PC-3 (cell line): ENCODE results near the gene ZNF20. TPM values are rescaled to one million over a fixed set of nuclear protein-coding genes. Genes with fewer than 3 reads are reported as not detected.
"Not testable (repeated sequence)": the region's sequence is repeated elsewhere in the genome, so short reads cannot be mapped to it uniquely, and the experiment has no call there.

ENCODE experiments used
- ATAC-seq: fragments of 200-7000 bp; cut with Tn5 transposase; 2 replicates; pipeline ENCODE4 v1.9.1; 2020; ENCODE audit warnings: mild to moderate bottlenecking, moderate library complexity
- BruUV-seq: library from RNA; stranded (reverse); fragments of 400-500 nt; replicated peaks from 2 replicates; lab custom pipeline; 2021; lab: Mats Ljungman, UMichigan
- CTCF ChIA-PET: fragments of 300-600 bp; sonication (Branson Sonifier 250); formaldehyde crosslinking; loops from one replicate; lab custom pipeline; 2022; ENCODE audit warnings: antibody characterized with exemption; lab: Charles Lee
- POLR2A ChIA-PET: fragments of 300-600 bp; sonication (Branson Sonifier 250); formaldehyde crosslinking; loops from one replicate; lab custom pipeline; 2022; ENCODE audit warnings: antibody characterized with exemption; ENCODE audit not compliant: unreplicated experiment; lab: Charles Lee
- DNase-seq: peaks from one replicate; pipeline ENCODE4 v3.0.0-alpha.2; 2015
- H2AFZ ChIP-seq: fragments of 300-600 bp; sonication (generic); 2 replicates; pipeline ENCODE4 v1.6.0; 2016; ENCODE audit warnings: antibody characterized with exemption, low read length
- H3F3A ChIP-seq: fragments of 300-600 bp; sonication (generic); one replicate; pipeline ENCODE4 v1.6.0; 2017; ENCODE audit warnings: antibody characterized with exemption, low read length, control low read depth, mild to moderate bottlenecking; ENCODE audit not compliant: unreplicated experiment
- H3K27ac ChIP-seq: fragments of 300-600 bp; sonication (generic); 2 replicates; pipeline ENCODE4 v1.5.1; 2016; ENCODE audit warnings: mild to moderate bottlenecking, low read length
- H3K27me3 ChIP-seq: fragments of 300-600 bp; sonication (generic); 2 replicates; pipeline ENCODE4 v1.6.1; 2016; ENCODE audit warnings: low read length, mixed read lengths
- H3K36me3 ChIP-seq: fragments of 300-600 bp; sonication (generic); 2 replicates; pipeline ENCODE4 v1.6.1; 2016; ENCODE audit warnings: low read depth, mixed run types, low read length, mixed read lengths
- H3K4me1 ChIP-seq: fragments of 300-600 bp; sonication (generic); 2 replicates; pipeline ENCODE4 v1.5.1; 2016; ENCODE audit warnings: low read length; ENCODE audit not compliant: insufficient read depth
- H3K4me2 ChIP-seq: fragments of 300-600 bp; sonication (generic); 2 replicates; pipeline ENCODE4 v1.6.0; 2016; ENCODE audit warnings: low read length
- H3K4me3 ChIP-seq: fragments of 300-600 bp; sonication (generic); 2 replicates; pipeline ENCODE4 v1.5.1; 2016; ENCODE audit warnings: mild to moderate bottlenecking, low read length, mixed read lengths
- H3K79me2 ChIP-seq: fragments of 300-600 bp; sonication (generic); 2 replicates; pipeline ENCODE4 v1.6.1; 2017; ENCODE audit warnings: low read length, mixed read lengths
- H3K9ac ChIP-seq: fragments of 300-600 bp; sonication (generic); 2 replicates; pipeline ENCODE4 v1.6.0; 2016; ENCODE audit warnings: mild to moderate bottlenecking, low read length
- H3K9me2 ChIP-seq: fragments of 300-600 bp; sonication (generic); replicated peaks from 2 replicates; pipeline ENCODE4 v1.6.1; 2016; ENCODE audit warnings: mixed run types, low read length, mixed read lengths
- H3K9me3 ChIP-seq: fragments of 300-600 bp; sonication (generic); 2 replicates; pipeline ENCODE4 v1.6.1; 2016; ENCODE audit warnings: low read length, mixed read lengths
- H4K20me1 ChIP-seq: fragments of 300-600 bp; sonication (generic); 2 replicates; pipeline ENCODE4 v1.6.1; 2016; ENCODE audit warnings: low read length, mixed read lengths
- CTCF ChIP-seq: fragments of 300-600 bp; sonication (generic); conservative IDR thresholded peaks from 2 replicates; pipeline ENCODE4 v1.5.1; 2017; ENCODE audit warnings: antibody characterized with exemption, low read depth, mild to moderate bottlenecking, low read length
- EZH2 ChIP-seq: fragments of 300-600 bp; sonication (generic); IDR thresholded peaks from one replicate; pipeline ENCODE4 v1.6.1; 2017; ENCODE audit warnings: antibody characterized with exemption, mild to moderate bottlenecking, low read length; ENCODE audit not compliant: unreplicated experiment
- EZH2phosphoT487 ChIP-seq: fragments of 300-600 bp; sonication (generic); IDR thresholded peaks from 2 replicates; pipeline ENCODE4 v1.6.1; 2018; ENCODE audit warnings: mild to moderate bottlenecking, antibody characterized with exemption, low read length, borderline replicate concordance
- intact Hi-C: fragments of 100-400 bp; cut with micrococcal nuclease; formaldehyde crosslinking; loops from 2 replicates; pipeline ENCODE4 v1.9.0; 2023
- total RNA-seq: library from RNA; depleted of rRNA; stranded (reverse); fragments of >200 nt; gene quantifications from 2 replicates; pipeline ENCODE4 v1.2.3, GENCODE V29; 2014

The ZNF20 gene
- total RNA-seq, 1 experiment from 2014 or later: 5.6 TPM

GRCh38 chr19:12111943-12112637, 28.1 kb downstream of the ZNF20 start:
- intact Hi-C loops: no loop called here
- Histone ChIP-seq H3K36me3 (peaks cover 12% of the 10 kb centered on the region; the same call in 1 of the 2 replicates), H3K79me2 (no peaks in the 10 kb centered on the region), H3F3A (no peaks in the 10 kb centered on the region), H3K9me2 (no peaks in the 10 kb centered on the region), H2AFZ (no peak overlapping the region), H3K4me1 (no peaks in the 10 kb centered on the region), H3K27me3 (no peaks in the 10 kb centered on the region), H3K9ac (no peak overlapping the region), H4K20me1 (no peaks in the 10 kb centered on the region), H3K4me2 (no peak overlapping the region), H3K9me3 (peaks cover 32% of the 10 kb centered on the region), H3K4me3 (no peak overlapping the region), H3K27ac (no peak overlapping the region)
- ChIA-PET CTCF (no interaction called here), POLR2A (no interaction called here)
- TF ChIP-seq EZH2 (no peak), CTCF (no peak), EZH2phosphoT487 (no peak)
- ATAC-seq (no peak), DNase-seq (no peak)
- BruUV-seq: no TSS peak

GRCh38 chr19:12111176-12111575, 29.0 kb downstream of the ZNF20 start:
- Histone ChIP-seq H3K79me2 (no peaks in the 10 kb centered on the region), H3K4me1 (no peaks in the 10 kb centered on the region)

GRCh38 chr19:12103909-12104308, 36.2 kb downstream of the ZNF20 start:
- H3K79me2 ChIP-seq, H3K9ac ChIP-seq, H3K9me3 ChIP-seq, H3K9me2 ChIP-seq, H3K27ac ChIP-seq, H3K4me1 ChIP-seq, ATAC-seq, H3K27me3 ChIP-seq, H3K4me3 ChIP-seq, BruUV-seq, H2AFZ ChIP-seq, H3F3A ChIP-seq, H4K20me1 ChIP-seq, POLR2A ChIA-PET, intact Hi-C loops, H3K36me3 ChIP-seq, H3K4me2 ChIP-seq, DNase-seq, CTCF ChIA-PET: not testable (repeated sequence)

More at GRCh38 chr19:12111176-12111575, 29.0 kb downstream of the ZNF20 start:
- ATAC-seq (no peak), DNase-seq (no peak)
- Histone ChIP-seq H3K4me3 (no peak overlapping the region), H3F3A (no peaks in the 10 kb centered on the region), H3K9me3 (peaks cover 34% of the 10 kb centered on the region), H3K27ac (no peak overlapping the region), H4K20me1 (no peaks in the 10 kb centered on the region), H3K9ac (no peak overlapping the region), H3K36me3 (peaks cover 12% of the 10 kb centered on the region; the same call in 1 of the 2 replicates), H3K27me3 (no peaks in the 10 kb centered on the region), H3K9me2 (no peaks in the 10 kb centered on the region), H2AFZ (no peak overlapping the region), H3K4me2 (no peak overlapping the region)
- intact Hi-C loops: no loop called here
- CTCF ChIA-PET: no interaction called here
- POLR2A ChIA-PET: no interaction called here
- BruUV-seq: no TSS peak
- TF ChIP-seq EZH2phosphoT487 (no peak), EZH2 (no peak), CTCF (no peak)
